Hematopoietic multipotent progenitor cell treated with erythropoietin and hydrocortisone succinate and interleukin-3 and kit ligand, for 6 days (in vitro differentiated cells): Measurements from ENCODE around the gene RLF.
A peak's percentile ranks its signal among the peaks of the same experiment; 100 is the strongest.

Experiments used
- DNase-seq: peaks from one replicate; pipeline ENCODE4 v3.0.0-alpha.2; 2015

The RLF gene, protein sequence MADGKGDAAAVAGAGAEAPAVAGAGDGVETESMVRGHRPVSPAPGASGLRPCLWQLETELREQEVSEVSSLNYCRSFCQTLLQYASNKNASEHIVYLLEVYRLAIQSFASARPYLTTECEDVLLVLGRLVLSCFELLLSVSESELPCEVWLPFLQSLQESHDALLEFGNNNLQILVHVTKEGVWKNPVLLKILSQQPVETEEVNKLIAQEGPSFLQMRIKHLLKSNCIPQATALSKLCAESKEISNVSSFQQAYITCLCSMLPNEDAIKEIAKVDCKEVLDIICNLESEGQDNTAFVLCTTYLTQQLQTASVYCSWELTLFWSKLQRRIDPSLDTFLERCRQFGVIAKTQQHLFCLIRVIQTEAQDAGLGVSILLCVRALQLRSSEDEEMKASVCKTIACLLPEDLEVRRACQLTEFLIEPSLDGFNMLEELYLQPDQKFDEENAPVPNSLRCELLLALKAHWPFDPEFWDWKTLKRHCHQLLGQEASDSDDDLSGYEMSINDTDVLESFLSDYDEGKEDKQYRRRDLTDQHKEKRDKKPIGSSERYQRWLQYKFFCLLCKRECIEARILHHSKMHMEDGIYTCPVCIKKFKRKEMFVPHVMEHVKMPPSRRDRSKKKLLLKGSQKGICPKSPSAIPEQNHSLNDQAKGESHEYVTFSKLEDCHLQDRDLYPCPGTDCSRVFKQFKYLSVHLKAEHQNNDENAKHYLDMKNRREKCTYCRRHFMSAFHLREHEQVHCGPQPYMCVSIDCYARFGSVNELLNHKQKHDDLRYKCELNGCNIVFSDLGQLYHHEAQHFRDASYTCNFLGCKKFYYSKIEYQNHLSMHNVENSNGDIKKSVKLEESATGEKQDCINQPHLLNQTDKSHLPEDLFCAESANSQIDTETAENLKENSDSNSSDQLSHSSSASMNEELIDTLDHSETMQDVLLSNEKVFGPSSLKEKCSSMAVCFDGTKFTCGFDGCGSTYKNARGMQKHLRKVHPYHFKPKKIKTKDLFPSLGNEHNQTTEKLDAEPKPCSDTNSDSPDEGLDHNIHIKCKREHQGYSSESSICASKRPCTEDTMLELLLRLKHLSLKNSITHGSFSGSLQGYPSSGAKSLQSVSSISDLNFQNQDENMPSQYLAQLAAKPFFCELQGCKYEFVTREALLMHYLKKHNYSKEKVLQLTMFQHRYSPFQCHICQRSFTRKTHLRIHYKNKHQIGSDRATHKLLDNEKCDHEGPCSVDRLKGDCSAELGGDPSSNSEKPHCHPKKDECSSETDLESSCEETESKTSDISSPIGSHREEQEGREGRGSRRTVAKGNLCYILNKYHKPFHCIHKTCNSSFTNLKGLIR (N-terminal part only)

DNA sequence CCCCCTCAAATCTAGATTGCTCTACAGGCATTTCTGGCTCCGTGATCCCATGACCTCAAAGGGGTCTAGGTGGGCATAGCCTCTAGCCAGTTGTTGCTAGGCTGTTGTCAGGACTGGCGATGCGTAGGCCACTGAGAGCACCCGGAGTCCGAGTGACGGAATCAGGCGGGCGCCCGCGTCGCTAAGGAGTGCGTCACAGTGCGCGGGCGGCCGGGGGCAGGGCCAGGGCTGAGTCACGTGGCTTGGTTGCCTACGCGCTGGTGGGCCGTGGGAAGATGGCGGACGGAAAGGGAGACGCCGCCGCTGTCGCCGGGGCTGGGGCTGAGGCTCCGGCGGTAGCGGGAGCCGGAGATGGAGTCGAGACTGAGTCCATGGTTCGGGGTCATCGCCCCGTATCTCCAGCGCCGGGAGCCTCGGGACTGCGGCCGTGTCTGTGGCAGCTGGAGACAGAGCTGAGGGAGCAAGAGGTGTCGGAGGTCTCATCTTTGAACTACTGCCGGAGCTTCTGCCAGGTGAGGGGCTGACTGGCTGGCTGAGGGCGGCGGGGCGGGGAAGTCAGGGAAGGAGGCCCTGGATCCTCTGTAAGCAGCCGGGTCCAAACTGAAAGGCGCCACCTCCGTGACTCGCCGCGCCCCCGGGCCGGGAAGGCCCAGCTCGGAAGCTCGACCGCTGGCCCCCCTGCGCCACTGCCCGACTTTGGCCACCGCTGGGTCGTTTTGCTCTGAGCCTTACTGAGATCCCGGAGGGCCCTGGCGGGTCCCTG lies at the start of gene RLF:
Gene RLF, plus strand, starts transcription at position 263 of the 763 bp plus-strand sequence. Its CDS starts 13 bp downstream, at position 276.
- DNase-seq: peak; percentile 97

GRCh38 chr1:40114400-40114799 lies 46.8 kb upstream of the RLF start:
- DNase-seq: no peak

DNA sequence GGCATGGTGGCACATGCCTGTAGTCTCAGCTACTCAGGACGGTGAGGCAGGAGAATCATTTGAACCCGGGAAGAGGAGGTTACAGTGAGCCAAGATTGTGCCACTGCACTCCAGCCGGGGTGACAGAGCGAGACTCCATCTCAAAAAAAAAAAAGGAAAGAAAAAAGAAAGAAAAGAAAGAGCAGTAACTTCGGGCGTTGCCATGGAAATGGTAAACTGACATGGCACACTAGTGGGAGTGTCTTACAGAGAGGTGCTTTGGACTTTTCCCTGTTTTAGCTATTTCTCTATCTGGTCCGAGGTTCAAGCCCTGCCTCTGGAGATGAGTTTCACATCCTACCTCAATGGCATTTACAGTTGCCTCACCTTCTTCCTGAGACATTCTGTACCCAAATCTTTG lies 41.1 kb upstream of the RLF start:
- DNase-seq: no peak

DNA sequence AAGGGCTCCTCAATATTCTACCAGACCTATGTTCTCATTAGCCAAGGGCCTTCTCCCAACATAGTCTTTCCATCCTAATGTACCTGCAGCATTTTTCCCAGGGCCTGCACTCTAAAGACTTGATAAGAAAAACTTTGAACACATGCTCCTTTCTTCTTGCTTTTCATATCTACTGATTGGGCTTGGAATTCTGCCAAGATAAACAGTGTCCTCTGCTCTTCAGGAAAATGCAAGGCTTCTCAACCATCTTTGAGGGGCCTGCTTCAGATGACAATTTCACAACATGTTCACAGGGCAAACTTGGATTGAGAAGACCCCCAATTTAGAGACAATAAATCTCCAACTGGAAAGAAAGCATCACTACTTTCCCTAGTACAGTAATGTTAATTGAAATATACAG lies 38.3 kb upstream of the RLF start:
- peak; percentile 76 for DNase-seq

DNA sequence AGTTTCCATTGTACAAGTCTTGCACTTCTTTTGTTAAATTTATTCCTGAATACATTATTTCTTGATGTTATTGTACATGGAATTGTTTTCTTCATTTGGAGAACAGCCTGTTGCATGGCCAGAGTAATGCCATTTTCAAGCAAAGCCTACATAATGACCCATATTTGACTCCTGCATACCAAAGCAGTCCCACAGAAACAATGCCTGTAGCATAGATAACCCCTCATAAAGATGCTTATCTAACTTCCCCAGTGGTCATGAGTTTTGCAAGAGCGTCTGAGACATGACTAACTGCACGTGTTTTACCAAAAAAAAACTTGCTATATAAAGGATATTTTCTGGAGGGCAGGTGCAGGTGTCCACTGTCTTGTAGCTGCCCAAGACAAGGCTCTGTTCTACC lies 30.3 kb upstream of the RLF start:
- DNase-seq: peak; percentile 79

GRCh38 chr1:40132383-40133311 lies 28.5 kb upstream of the RLF start:
- DNase-seq: no peak

DNA sequence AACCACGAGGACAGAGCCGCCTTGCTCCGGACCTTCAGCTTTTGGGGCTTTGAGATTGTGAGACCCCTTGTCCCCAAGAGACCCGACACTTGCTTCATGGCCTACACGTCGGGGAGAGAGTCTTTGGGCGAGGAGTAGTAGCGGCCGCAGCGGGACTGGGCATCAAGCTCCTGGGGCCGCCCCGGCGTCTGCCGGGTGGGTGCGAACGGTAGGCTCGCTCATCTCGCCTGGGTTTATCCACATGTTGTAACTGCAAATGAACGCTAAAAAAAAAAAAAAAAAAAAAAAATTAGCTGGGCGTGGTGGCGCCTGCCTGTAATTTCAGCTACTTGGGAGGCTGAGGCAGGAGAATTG lies 27.9 kb upstream of the RLF start:
- DNase-seq: no peak

GRCh38 chr1:40133839-40134238 lies 27.3 kb upstream of the RLF start:
- no peak for DNase-seq

- DNase-seq: no peak
Observed at GRCh38 chr1:40140211-40140973, 20.8 kb upstream of the RLF start.

DNA sequence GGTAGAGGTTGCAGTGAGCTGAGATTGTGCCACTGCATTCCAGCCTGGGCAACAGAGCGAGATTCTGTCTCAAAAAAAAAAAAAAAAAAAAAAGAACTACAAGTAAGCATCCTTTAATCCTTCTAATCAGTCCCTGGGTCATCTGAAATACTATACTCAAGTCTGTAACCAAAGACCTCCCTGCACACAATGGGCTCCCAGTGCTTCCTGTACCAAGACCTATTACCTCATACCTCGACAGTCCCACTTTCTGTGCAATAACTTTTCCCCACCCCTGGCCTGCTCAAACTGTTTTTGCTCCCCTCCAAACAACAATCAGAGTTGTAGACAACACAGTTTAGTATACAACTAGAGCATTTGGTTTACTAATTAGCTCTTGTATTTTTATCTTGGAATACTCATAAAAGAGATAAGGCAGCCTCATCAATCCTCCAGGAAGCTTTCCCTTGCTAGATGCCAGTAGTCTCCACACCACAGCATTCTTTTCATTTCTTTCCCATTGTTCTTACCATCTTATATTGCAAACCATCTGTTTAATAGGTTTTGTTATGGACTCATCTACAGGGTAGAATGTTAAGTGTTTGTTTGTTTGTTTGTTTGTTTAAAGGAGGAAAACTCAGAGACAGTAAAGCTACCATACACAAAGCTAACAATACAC lies 19.2 kb upstream of the RLF start:
- no peak for DNase-seq

- DNase-seq: peak; percentile 93
Observed at GRCh38 chr1:40143891-40144575, 17.2 kb upstream of the RLF start.

- DNase-seq: no peak
Observed at GRCh38 chr1:40151457-40152079, 9.6 kb upstream of the RLF start.

DNA sequence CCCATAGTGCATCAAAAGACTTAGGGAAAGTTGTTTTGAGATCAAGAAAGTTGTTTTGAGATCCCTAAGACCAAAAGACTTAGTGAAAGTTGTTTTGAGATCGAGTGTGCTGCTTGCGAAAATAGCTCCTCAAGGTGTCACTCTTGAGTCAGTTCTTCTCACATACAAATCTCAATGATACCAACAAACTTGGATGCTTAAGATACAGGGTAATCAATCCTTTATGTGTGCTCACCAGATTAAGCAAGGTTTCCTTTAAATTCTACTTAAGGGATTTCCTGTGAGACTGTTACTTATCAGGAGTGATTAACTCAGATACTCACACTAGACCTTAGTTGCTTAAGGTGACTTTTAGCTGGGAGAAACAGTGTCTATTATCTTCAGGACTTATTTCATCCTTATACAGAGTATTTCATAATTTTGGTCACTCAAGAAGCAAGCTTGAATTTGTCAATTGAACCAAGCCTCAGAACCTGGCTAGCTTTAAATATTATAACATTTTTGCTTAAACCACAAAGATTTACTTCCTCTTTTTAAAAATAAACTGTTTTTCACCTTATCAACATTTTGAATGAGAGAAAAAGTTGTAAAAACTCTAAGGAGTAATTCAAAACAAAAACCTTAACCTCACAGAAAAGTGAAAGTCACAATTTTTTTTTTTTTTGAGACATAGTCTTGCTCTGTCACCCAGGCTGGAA lies 8.0 kb upstream of the RLF start:
- DNase-seq: peak; percentile 86

GRCh38 chr1:40155135-40155534 lies 6.1 kb upstream of the RLF start:
- peak; percentile 45 for DNase-seq

DNA sequence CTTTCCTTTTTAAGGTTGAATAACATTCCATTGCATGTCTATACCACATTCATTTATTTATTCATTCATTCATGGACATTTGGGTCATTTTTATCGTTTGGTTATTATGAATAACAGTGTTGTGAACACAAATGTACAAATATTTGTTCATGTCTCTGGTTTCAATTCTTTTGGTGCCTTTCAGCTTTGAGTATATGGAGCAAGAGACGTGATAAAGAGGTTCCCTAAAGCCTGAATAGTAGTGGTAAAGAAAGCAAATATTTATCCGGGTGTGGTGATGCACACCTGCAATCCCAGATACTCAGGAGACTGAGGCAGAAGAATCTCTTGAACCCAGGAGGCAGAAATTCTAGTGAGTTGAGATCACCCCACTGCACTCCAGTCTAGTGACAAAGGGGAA lies 5.3 kb upstream of the RLF start:
- DNase-seq: no peak

GRCh38 chr1:40160806-40161124 lies 422 bp upstream of the RLF start:
- DNase-seq: no peak

DNA sequence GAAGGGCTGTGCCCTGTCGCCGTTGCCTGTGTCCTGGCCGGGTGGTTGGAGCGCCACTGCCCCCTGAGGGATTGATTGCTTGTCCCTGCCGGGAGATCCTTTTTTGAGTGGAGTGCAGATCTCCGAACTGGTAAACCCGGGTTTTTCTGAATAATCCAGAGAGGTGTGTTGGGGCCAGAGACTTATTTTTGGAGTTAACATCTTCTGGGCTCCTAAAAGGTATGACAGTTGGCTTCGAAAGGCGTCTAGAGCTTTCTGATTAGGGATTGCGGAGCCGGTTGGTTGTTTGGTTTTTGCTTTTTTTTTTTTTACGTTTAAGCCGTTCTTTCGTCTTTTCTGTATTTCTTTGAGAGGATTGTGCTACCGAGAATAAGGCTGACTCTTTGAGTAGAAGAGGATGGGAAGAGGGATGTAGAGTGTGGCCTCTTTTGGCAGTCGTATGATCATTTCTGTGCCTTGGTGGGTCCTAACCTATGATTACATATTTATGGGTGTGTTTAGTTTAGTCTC lies 756 bp downstream of the RLF start:
- peak; percentile 49 for DNase-seq
